HEK293 (cell line): ENCODE results near the gene SAMM50.

Experiments used
- CTCF ChIA-PET: fragments of 350-600 bp; formaldehyde crosslinking; extraction: SDS; loops from one replicate; lab custom pipeline; 2021; ENCODE audit warnings: antibody characterized with exemption; lab: Yijun Ruan, JAX
- POLR2A ChIA-PET: fragments of 300-600 bp; formaldehyde crosslinking; extraction: SDS; loops from one replicate; lab custom pipeline; 2020; ENCODE audit warnings: antibody characterized with exemption, inconsistent platforms; lab: Yijun Ruan, JAX
- H3K27ac ChIP-seq: fragments of 200-500 bp; sonication (Bioruptor generic); 2 replicates; pipeline ENCODE4 v1.5.1; 2014; ENCODE audit warnings: low read depth, low read length, control low read depth, inconsistent platforms; ENCODE audit errors: extremely low read depth
- H3K36me3 ChIP-seq, 2 experiments: fragments of 200-500 bp in 1 of 2; sonication (Bioruptor generic) in 1 of 2; 1 replicate in 1 of 2; 2 replicates in 1 of 2; pipeline ENCODE4 v1.5.1; 2014 to 2017; ENCODE audit warnings: inconsistent platforms in 2 of 2, low read length in 2 of 2; ENCODE audit not compliant: control insufficient read depth in 2 of 2, insufficient read depth in 1 of 2
- H3K4me1 ChIP-seq: fragments of 200-500 bp; sonication (Bioruptor generic); 2 replicates; pipeline ENCODE4 v1.5.1; 2014; ENCODE audit warnings: mild to moderate bottlenecking, low read length, inconsistent platforms; ENCODE audit not compliant: control insufficient read depth, insufficient read depth
- H3K4me3 ChIP-seq: 2 replicates; pipeline ENCODE4 v1.5.1; 2011; ENCODE audit warnings: low read depth, mild to moderate bottlenecking, control low read depth, low read length, moderate library complexity
- H3K9me3 ChIP-seq: fragments of 200-500 bp; sonication (Bioruptor generic); 2 replicates; pipeline ENCODE4 v1.5.1; 2014; ENCODE audit warnings: low read depth, low read length, inconsistent platforms; ENCODE audit not compliant: control insufficient read depth, insufficient read depth
- BCL11A ChIP-seq: fragments of 450-650 bp; formaldehyde crosslinking; IDR thresholded peaks from 2 replicates; pipeline ENCODE4 v1.5.1; 2016; ENCODE audit warnings: low read depth, missing biosample characterization, missing genetic modification characterization
- EGR2 ChIP-seq: fragments of 450-650 bp; formaldehyde crosslinking; IDR thresholded peaks from 2 replicates; pipeline ENCODE4 v1.5.1; 2016; ENCODE audit warnings: low read depth, missing biosample characterization, missing genetic modification characterization
- HOXA7 ChIP-seq: sonication (generic); formaldehyde crosslinking; IDR thresholded peaks from 2 replicates; pipeline ENCODE4 v1.8.1; 2022; ENCODE audit warnings: missing genetic modification reagents, borderline replicate concordance
- HOXC10 ChIP-seq: sonication (generic); formaldehyde crosslinking; IDR thresholded peaks from 2 replicates; pipeline ENCODE4 v1.8.1; 2023; ENCODE audit warnings: mild to moderate bottlenecking, missing genetic modification reagents
- KLF1 ChIP-seq: fragments of 450-650 bp; formaldehyde crosslinking; IDR thresholded peaks from 2 replicates; pipeline ENCODE4 v1.5.1; 2016; ENCODE audit warnings: missing biosample characterization, missing genetic modification characterization
- KLF8 ChIP-seq: fragments of 450-650 bp; formaldehyde crosslinking; IDR thresholded peaks from 2 replicates; pipeline ENCODE4 v1.5.1; 2016; ENCODE audit warnings: missing biosample characterization, missing genetic modification characterization
- OVOL3 ChIP-seq: fragments of 450-650 bp; formaldehyde crosslinking; IDR thresholded peaks from 2 replicates; pipeline ENCODE4 v1.5.1; 2016; ENCODE audit warnings: missing biosample characterization, missing genetic modification characterization
- PRDM1 ChIP-seq: fragments of 450-650 bp; formaldehyde crosslinking; IDR thresholded peaks from 2 replicates; pipeline ENCODE4; 2016; ENCODE audit warnings: missing biosample characterization, missing genetic modification characterization
- REPIN1 ChIP-seq: fragments of 450-650 bp; formaldehyde crosslinking; IDR thresholded peaks from 2 replicates; pipeline ENCODE4 v1.5.1; 2017; ENCODE audit warnings: missing biosample characterization, missing genetic modification characterization, low read depth
- SALL2 ChIP-seq: fragments of 450-650 bp; formaldehyde crosslinking; IDR thresholded peaks from 2 replicates; pipeline ENCODE4 v1.5.0; 2017; ENCODE audit warnings: missing biosample characterization, mild to moderate bottlenecking, missing genetic modification characterization, borderline replicate concordance
- SCRT2 ChIP-seq: fragments of 450-650 bp; formaldehyde crosslinking; IDR thresholded peaks from 2 replicates; pipeline ENCODE4 v1.5.1; 2016; ENCODE audit warnings: missing biosample characterization, missing genetic modification characterization
- TCF7L2 ChIP-seq: IDR thresholded peaks from 2 replicates; pipeline ENCODE4 v1.6.1; 2011; ENCODE audit warnings: low read depth, mild to moderate bottlenecking, inconsistent platforms, low read length, moderate library complexity, borderline replicate concordance
- YY2 ChIP-seq: fragments of 450-650 bp; formaldehyde crosslinking; IDR thresholded peaks from 2 replicates; pipeline ENCODE4 v1.5.1; 2016; ENCODE audit warnings: missing biosample characterization, missing genetic modification characterization
- ZBTB1 ChIP-seq: fragments of 450-650 bp; formaldehyde crosslinking; IDR thresholded peaks from 2 replicates; pipeline ENCODE4 v1.5.1; 2016; ENCODE audit warnings: missing biosample characterization, missing genetic modification characterization
- ZBTB17 ChIP-seq: fragments of 450-650 bp; formaldehyde crosslinking; IDR thresholded peaks from 2 replicates; pipeline ENCODE4 v1.5.1; 2016; ENCODE audit warnings: missing biosample characterization, missing genetic modification characterization
- ZBTB26 ChIP-seq: fragments of 450-650 bp; formaldehyde crosslinking; optimal IDR thresholded peaks from 2 replicates; pipeline ENCODE3; 2016; ENCODE audit warnings: missing biosample characterization, mild to moderate bottlenecking, missing genetic modification characterization
- ZNF146 ChIP-seq: fragments of 450-650 bp; formaldehyde crosslinking; IDR thresholded peaks from 2 replicates; pipeline ENCODE4 v1.5.1; 2016; ENCODE audit warnings: missing biosample characterization, missing genetic modification characterization
- ZNF16 ChIP-seq: fragments of 450-650 bp; formaldehyde crosslinking; IDR thresholded peaks from 2 replicates; pipeline ENCODE4 v1.5.1; 2016; ENCODE audit warnings: low read depth, missing biosample characterization, missing genetic modification characterization
- ZNF211 ChIP-seq: fragments of 450-650 bp; formaldehyde crosslinking; IDR thresholded peaks from 2 replicates; pipeline ENCODE4 v1.5.1; 2016; ENCODE audit warnings: low read depth, missing biosample characterization, missing genetic modification characterization
- ZNF239 ChIP-seq: fragments of 450-650 bp; formaldehyde crosslinking; IDR thresholded peaks from 2 replicates; pipeline ENCODE4 v1.5.1; 2016; ENCODE audit warnings: missing biosample characterization, missing genetic modification characterization
- ZNF350 ChIP-seq: fragments of 450-650 bp; formaldehyde crosslinking; IDR thresholded peaks from 2 replicates; pipeline ENCODE4 v1.5.0; 2017; ENCODE audit warnings: missing biosample characterization, mild to moderate bottlenecking, missing genetic modification characterization
- ZNF433 ChIP-seq: fragments of 450-650 bp; formaldehyde crosslinking; IDR thresholded peaks from 2 replicates; pipeline ENCODE4 v1.5.1; 2016; ENCODE audit warnings: missing biosample characterization, missing genetic modification characterization, low read depth
- ZNF560 ChIP-seq: fragments of 450-650 bp; formaldehyde crosslinking; IDR thresholded peaks from 2 replicates; pipeline ENCODE4 v1.5.1; 2017; ENCODE audit warnings: missing biosample characterization, missing genetic modification characterization, borderline replicate concordance
- ZNF654 ChIP-seq: fragments of 450-650 bp; formaldehyde crosslinking; IDR thresholded peaks from 2 replicates; pipeline ENCODE4 v1.5.1; 2016; ENCODE audit warnings: low read depth, missing biosample characterization, missing genetic modification characterization
- ZNF677 ChIP-seq: fragments of 450-650 bp; IDR thresholded peaks from 2 replicates; pipeline ENCODE4 v1.5.0; 2018; ENCODE audit warnings: missing biosample characterization, mild to moderate bottlenecking, missing genetic modification characterization, moderate library complexity
- ZNF776 ChIP-seq: fragments of 450-650 bp; formaldehyde crosslinking; IDR thresholded peaks from 2 replicates; pipeline ENCODE4 v1.5.0; 2017; ENCODE audit warnings: missing biosample characterization, missing genetic modification characterization, borderline replicate concordance
- TF ChIP-seq, protein P1 (sequence below): fragments of 450-650 bp; formaldehyde crosslinking; IDR thresholded peaks from 2 replicates; pipeline ENCODE4 v1.5.1; 2017; ENCODE audit warnings: missing biosample characterization, missing genetic modification characterization
- TF ChIP-seq, protein P2 (sequence below): fragments of 450-650 bp; formaldehyde crosslinking; IDR thresholded peaks from 2 replicates; pipeline ENCODE4 v1.5.1; 2016; ENCODE audit warnings: missing biosample characterization, missing genetic modification characterization

Gene SAMM50

DNA sequence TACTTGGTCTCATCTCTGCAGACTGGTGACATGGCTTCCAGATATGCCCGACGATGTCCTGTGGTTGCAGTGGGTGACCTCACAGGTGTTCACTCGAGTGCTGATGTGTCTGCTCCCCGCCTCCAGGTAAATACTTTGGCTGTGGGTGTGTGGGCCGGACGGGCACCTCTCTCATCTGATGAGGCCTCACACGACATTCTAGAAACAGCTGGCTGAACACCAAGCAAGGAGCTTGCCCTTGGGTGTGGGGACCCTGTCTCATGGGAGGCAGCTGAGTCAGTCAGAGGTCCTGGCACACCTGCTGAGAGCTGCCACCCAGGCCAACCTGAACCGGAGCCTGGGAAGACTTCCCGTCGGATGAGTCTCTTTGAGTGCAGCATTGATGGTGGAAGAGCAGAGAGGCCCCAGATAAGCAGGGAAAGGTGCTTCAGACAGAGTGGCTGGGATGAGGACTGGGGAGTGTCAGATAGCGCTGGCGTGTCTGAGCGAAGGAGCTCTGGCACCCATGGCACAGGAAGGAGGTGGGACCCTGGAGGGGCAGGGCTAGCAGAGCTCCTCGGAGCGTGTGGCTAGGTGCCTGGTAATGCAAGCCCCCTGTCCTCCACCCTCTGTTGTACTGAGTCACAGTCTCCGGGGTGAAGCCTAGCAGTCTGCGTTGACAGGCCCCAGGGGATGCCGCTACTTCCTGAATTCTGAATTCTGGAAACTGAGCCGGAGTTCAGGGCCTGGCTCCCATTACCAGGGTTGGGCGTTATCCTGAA lies 10.4 kb upstream of the SAMM50 start:
- Histone ChIP-seq H3K9me3 (no peaks in the 10 kb centered on the region), H3K4me1 (no peaks in the 10 kb centered on the region), H3K4me3 (no peak overlapping the region), H3K36me3 (peaks cover 0 to 4% of the 10 kb centered on the region in 2 experiments; a peak in 2 of 3 replicates), H3K27ac (no peak overlapping the region)
- TF ChIP-seq ZNF560 (tag by site-specific recombination) = no peak
- no peak for TF ChIP-seq REPIN1 (tag by site-specific recombination)
- TF ChIP-seq KLF8 = no peak
- TF ChIP-seq ZBTB17 (tag by site-specific recombination) = no peak
- no peak for TF ChIP-seq OVOL3
- TF ChIP-seq ZBTB1 (tag by site-specific recombination) = no peak
- no peak for TF ChIP-seq ZNF211 (tag by site-specific recombination)
- TF ChIP-seq ZNF146 (tag by site-specific recombination) = no peak
- TF ChIP-seq SCRT2 (tag by site-specific recombination) = no peak
- TF ChIP-seq ZNF239 (tag by site-specific recombination) = no peak
- no peak for TF ChIP-seq SALL2
- TF ChIP-seq, protein P1, sequence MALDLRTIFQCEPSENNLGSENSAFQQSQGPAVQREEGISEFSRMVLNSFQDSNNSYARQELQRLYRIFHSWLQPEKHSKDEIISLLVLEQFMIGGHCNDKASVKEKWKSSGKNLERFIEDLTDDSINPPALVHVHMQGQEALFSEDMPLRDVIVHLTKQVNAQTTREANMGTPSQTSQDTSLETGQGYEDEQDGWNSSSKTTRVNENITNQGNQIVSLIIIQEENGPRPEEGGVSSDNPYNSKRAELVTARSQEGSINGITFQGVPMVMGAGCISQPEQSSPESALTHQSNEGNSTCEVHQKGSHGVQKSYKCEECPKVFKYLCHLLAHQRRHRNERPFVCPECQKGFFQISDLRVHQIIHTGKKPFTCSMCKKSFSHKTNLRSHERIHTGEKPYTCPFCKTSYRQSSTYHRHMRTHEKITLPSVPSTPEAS = no peak
- no peak for TF ChIP-seq KLF1 (tag by site-specific recombination)
- no peak for TF ChIP-seq EGR2 (tag by site-specific recombination)
- TF ChIP-seq ZNF433 (tag by site-specific recombination) = no peak
- no peak for TF ChIP-seq YY2 (tag by site-specific recombination)
- TF ChIP-seq ZNF654 = no peak
- no peak for TF ChIP-seq ZNF16 (tag by site-specific recombination)
- TF ChIP-seq BCL11A (tag by site-specific recombination) = no peak
- TF ChIP-seq HOXC10 (CRISPR knock-in tag) = no peak
- ChIA-PET POLR2A (interaction anchor here (2.0 kb wide), 1 partner anchor 16 kb away, joined by 4 read pairs; no protein-coding TSS in a partner anchor), CTCF (interaction anchor here (0.6 to 11.4 kb wide), 18 partner anchors 8 to 748 kb away, joined by 3 to 109 read pairs (median 6); partner anchors contain the start of gene SAMM50)

DNA sequence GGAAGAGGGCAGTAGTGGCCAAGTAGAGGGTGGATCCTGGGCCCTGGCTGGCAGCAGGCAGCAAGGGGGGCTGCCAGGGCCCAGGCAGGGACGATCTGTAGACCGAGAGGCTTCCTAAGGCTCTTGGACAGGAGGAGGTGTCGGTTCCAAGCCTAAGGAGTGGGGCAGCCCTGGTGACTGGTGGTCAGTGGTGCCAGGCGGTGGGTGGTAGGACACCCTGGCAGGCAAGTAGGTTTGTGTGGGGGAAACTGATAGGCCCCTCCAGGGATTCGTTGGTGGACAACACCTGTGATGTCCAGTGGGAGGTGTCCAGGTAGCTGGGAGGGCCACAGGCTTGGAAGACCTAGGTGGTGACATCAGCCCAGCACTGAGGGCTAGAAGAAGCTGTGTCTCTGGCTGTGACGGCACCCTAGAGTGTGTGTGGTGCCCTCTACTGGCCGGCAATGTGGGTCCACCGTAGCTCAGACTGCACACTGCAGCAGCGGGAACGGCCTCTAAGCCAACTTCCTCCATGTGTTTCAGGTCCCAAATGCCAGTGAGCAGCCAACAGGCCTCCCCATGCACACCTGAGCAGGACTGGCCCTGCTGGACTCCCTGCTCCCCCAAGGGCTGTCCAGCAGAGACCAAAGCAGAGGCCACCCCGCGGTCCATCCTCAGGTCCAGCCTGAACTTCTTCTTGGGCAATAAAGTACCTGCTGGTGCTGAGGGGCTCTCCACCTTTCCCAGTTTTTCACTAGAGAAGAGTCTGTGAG lies 9.4 kb upstream of the SAMM50 start:
- no peak overlapping the region for H3K4me3 ChIP-seq
- TF ChIP-seq PRDM1 (tag by site-specific recombination) (no peak), TCF7L2 (no peak), ZBTB26 (no peak), REPIN1 (tag by site-specific recombination) (no peak), ZNF677 (tag by site-specific recombination) (no peak), HOXA7 (no peak), ZNF776 (no peak), ZNF350 (no peak)
- TF ChIP-seq, protein P2, sequence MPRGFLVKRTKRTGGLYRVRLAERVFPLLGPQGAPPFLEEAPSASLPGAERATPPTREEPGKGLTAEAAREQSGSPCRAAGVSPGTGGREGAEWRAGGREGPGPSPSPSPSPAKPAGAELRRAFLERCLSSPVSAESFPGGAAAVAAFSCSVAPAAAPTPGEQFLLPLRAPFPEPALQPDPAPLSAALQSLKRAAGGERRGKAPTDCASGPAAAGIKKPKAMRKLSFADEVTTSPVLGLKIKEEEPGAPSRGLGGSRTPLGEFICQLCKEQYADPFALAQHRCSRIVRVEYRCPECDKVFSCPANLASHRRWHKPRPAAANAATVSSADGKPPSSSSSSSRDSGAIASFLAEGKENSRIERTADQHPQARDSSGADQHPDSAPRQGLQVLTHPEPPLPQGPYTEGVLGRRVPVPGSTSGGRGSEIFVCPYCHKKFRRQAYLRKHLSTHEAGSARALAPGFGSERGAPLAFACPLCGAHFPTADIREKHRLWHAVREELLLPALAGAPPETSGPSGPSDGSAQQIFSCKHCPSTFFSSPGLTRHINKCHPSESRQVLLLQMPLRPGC (tag by site-specific recombination) = no peak

More for the DNA sequence above, 9.4 kb upstream of the SAMM50 start:
- ChIA-PET CTCF (interaction anchor here (0.5 to 11.4 kb wide), 40 partner anchors 9 to 847 kb away, joined by 3 to 109 read pairs (median 5); partner anchors contain the start of genes PNPLA3 and SAMM50), POLR2A (interaction anchor here (0.7 to 2.0 kb wide), 6 partner anchors 9 to 63 kb away, joined by 3 to 18 read pairs (median 4); partner anchors contain the start of genes PNPLA3 and SAMM50)
- no peaks in the 10 kb centered on the region for H3K4me1 ChIP-seq
- no peak overlapping the region for H3K27ac ChIP-seq
- no peaks in the 10 kb centered on the region for H3K9me3 ChIP-seq
- no peaks in the 10 kb centered on the region; a peak in 1 of 3 replicates for H3K36me3 ChIP-seq
